ENCODE data around the gene PCDHGA1.
"Not testable (repeated sequence)": the region's sequence is repeated elsewhere in the genome, so short reads cannot be mapped to it uniquely, and the experiment has no call there.

DNA sequence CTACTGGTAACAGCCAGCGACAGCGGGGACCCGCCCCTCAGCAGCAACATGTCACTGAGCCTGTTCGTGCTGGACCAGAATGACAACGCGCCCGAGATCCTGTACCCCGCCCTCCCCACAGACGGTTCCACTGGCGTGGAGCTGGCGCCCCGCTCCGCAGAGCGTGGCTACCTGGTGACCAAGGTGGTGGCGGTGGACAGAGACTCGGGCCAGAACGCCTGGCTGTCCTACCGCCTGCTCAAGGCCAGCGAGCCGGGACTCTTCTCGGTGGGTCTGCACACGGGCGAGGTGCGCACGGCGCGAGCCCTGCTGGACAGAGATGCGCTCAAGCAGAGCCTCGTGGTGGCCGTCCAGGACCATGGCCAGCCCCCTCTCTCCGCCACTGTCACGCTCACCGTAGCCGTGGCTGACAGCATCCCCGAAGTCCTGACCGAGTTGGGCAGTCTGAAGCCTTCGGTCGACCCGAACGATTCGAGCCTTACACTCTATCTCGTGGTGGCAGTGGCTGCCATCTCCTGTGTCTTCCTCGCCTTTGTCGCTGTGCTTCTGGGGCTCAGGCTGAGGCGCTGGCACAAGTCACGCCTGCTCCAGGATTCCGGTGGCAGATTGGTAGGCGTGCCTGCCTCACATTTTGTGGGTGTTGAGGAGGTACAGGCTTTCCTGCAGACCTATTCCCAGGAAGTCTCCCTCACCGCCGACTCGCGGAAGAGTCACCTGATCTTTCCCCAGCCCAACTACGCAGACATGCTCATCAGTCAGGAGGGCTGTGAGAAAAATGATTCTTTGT is 64.3 kb downstream of the PCDHGA1 start:
- TF ChIP-seq, protein P1, sequence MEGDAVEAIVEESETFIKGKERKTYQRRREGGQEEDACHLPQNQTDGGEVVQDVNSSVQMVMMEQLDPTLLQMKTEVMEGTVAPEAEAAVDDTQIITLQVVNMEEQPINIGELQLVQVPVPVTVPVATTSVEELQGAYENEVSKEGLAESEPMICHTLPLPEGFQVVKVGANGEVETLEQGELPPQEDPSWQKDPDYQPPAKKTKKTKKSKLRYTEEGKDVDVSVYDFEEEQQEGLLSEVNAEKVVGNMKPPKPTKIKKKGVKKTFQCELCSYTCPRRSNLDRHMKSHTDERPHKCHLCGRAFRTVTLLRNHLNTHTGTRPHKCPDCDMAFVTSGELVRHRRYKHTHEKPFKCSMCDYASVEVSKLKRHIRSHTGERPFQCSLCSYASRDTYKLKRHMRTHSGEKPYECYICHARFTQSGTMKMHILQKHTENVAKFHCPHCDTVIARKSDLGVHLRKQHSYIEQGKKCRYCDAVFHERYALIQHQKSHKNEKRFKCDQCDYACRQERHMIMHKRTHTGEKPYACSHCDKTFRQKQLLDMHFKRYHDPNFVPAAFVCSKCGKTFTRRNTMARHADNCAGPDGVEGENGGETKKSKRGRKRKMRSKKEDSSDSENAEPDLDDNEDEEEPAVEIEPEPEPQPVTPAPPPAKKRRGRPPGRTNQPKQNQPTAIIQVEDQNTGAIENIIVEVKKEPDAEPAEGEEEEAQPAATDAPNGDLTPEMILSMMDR (conservative IDR thresholded peaks at IDR 0.05; ENCODE audit: low read depth, low read length), result not testable (repeated sequence)
- TF ChIP-seq EZH2 (IDR thresholded peaks at IDR 0.05; ENCODE audit: borderline replicate concordance, low read depth, low read length, poor library complexity, severe bottlenecking), result not testable (repeated sequence)

All from A673 (cell line).